ENCODE measurements around the gene MAP2K4. TPM values are rescaled to one million over a fixed set of nuclear protein-coding genes. Genes with fewer than 3 reads are reported as not detected.

Gene MAP2K4
- total and polyA plus RNA-seq, 2 of the 4 experiments (the other 2 are of a cell fraction) = 14.5 to 32.6 TPM

- POLR2A ChIA-PET (ENCODE audit: unreplicated experiment) = no interaction called here
- no CpG with 5 or more reads among the region's 3 CpGs for WGBS, 2 experiments (ENCODE audit: extremely low coverage in 2 of 2, insufficient read length in 1 of 2)
- Histone ChIP-seq H3K9me3 (ENCODE audit: control insufficient read depth, insufficient read depth, low read length) (no peaks in the 10 kb centered on the region), H3K9ac (ENCODE audit: low read depth, low read length) (no peak overlapping the region), H2AK5ac (ENCODE audit: low read depth, low read length) (no peak overlapping the region), H2BK20ac (ENCODE audit: low read depth, low read length) (no peak overlapping the region), H2BK5ac (ENCODE audit: low read depth, low read length, poor library complexity, severe bottlenecking) (no peak overlapping the region), H3K4ac (ENCODE audit: low read depth, low read length) (no peak overlapping the region), H3K79me1 (ENCODE audit: low read depth in 1 of 2, low read length in 2 of 2) (peaks cover 18 to 23% of the 10 kb centered on the region in 2 experiments; a peak in 3 of 4 replicates), H4K20me1 (ENCODE audit: insufficient read depth, low read length) (no peaks in the 10 kb centered on the region), H3K27ac (ENCODE audit: insufficient read depth, low read length) (no peak overlapping the region), H3K4me2 (ENCODE audit: low read depth, low read length) (no peak overlapping the region), H3K23ac (ENCODE audit: low read depth, low read length) (no peak overlapping the region), H3K14ac (replicated peaks; ENCODE audit: low read depth, low read length) (no peak overlapping the region), H3K36me3 (ENCODE audit: control insufficient read depth, insufficient read depth, low read length) (peaks cover 2% of the 10 kb centered on the region; the same call in 1 of the 2 replicates), H3K4me1 (ENCODE audit: control insufficient read depth, insufficient read depth, low read length) (peaks cover 3% of the 10 kb centered on the region; the same call in 1 of the 2 replicates), H3K18ac (ENCODE audit: low read depth, low read length) (no peak overlapping the region), H4K91ac (ENCODE audit: insufficient read depth, low read depth, low read length) (no peak overlapping the region), H4K5ac (ENCODE audit: low read depth, low read length) (no peak overlapping the region), H3K56ac (ENCODE audit: extremely low read depth, insufficient read depth, low read length) (no peak overlapping the region), H4K8ac (ENCODE audit: low read depth in 2 of 2, low read length in 2 of 2) (no peak overlapping the region), H2AFZ (replicated peaks; ENCODE audit: low read length, poor library complexity) (no peak overlapping the region), H2BK15ac (ENCODE audit: low read depth, low read length) (no peak overlapping the region), H3K9me1 (ENCODE audit: insufficient read depth, low read length) (peaks cover 2% of the 10 kb centered on the region; the same call in 1 of the 2 replicates), H3K27me3 (ENCODE audit: control insufficient read depth, insufficient read depth, low read length) (no peaks in the 10 kb centered on the region), H2AK9ac (replicated peaks; ENCODE audit: low read depth, low read length, poor library complexity) (no peak overlapping the region), H3K4me3 (ENCODE audit: insufficient read depth, low read depth, low read length) (no peak overlapping the region), H2BK120ac (ENCODE audit: low read depth, low read length) (no peak overlapping the region)
- no TSS peak for BruUV-seq (replicated peaks)
- no peak for TF ChIP-seq ELK1 (IDR thresholded peaks at IDR 0.05; ENCODE audit: borderline replicate concordance, low read depth, low read length)
- no peak for TF ChIP-seq POLR2A (IDR thresholded peaks at IDR 0.05; ENCODE audit: low read depth, low read length)
- TF ChIP-seq MAZ (IDR thresholded peaks at IDR 0.05; ENCODE audit: borderline replicate concordance, low read depth, low read length) = no peak
- TF ChIP-seq CHD1 (IDR thresholded peaks at IDR 0.05; ENCODE audit: low read depth, low read length) = no peak
- no peak for TF ChIP-seq RCOR1 (IDR thresholded peaks at IDR 0.05; ENCODE audit: insufficient replicate concordance, low read length)
- TF ChIP-seq USF2 (IDR thresholded peaks at IDR 0.05; ENCODE audit: low read depth, low read length) = no peak
- no peak for TF ChIP-seq MAFK (IDR thresholded peaks at IDR 0.05; ENCODE audit: low read depth, low read length)
- no peak for TF ChIP-seq CTCF (conservative IDR thresholded peaks at IDR 0.05; ENCODE audit: low read depth, low read length)
- no peak for TF ChIP-seq NFE2L2 (IDR thresholded peaks at IDR 0.05; ENCODE audit: low read depth, low read length)
- no peak for TF ChIP-seq RFX5 (IDR thresholded peaks at IDR 0.05; ENCODE audit: low read depth, low read length)
- no peak for TF ChIP-seq CEBPB (IDR thresholded peaks at IDR 0.05; ENCODE audit: low read depth, low read length)
- TF ChIP-seq MXI1 (IDR thresholded peaks at IDR 0.05; ENCODE audit: borderline replicate concordance, low read depth, low read length) = no peak
- TF ChIP-seq SMC3 (IDR thresholded peaks at IDR 0.05; ENCODE audit: low read depth, low read length) = no peak
- TF ChIP-seq RAD21 (IDR thresholded peaks at IDR 0.05; ENCODE audit: low read length) = no peak
- no peak for TF ChIP-seq BHLHE40 (IDR thresholded peaks at IDR 0.05; ENCODE audit: low read depth, low read length)
- TF ChIP-seq FOS (IDR thresholded peaks at IDR 0.05; ENCODE audit: low read depth, low read length) = no peak
- DNase-seq (no peak), ATAC-seq (ENCODE audit: low read depth) (no peak)
- in situ Hi-C loops (cut with MboI; ENCODE audit: low sequenced_read_pairs) (no loop called here), dilution Hi-C loops (cut with HindIII; ENCODE audit: low sequenced_read_pairs, unreplicated experiment) (no loop called here), intact Hi-C loops (cut with micrococcal nuclease) (no loop called here)
- CTCF ChIA-PET = no interaction called here
Observed at GRCh38 chr17:12097326-12097725, 76.6 kb downstream of the MAP2K4 start.

All from IMR-90 (cell line).